CD4-positive, alpha-beta T cell treated with Interleukin-6 at 100 ng/mL for 8 hours (primary cell): ENCODE measurements around the gene PLSCR2.
"Not testable (repeated sequence)": the region's sequence is repeated elsewhere in the genome, so short reads cannot be mapped to it uniquely, and the experiment has no call there.

ENCODE experiments used
- DNase-seq: peaks from one replicate; pipeline ENCODE4 v3.0.0-alpha.2; 2020; ENCODE audit warnings: mixed read lengths, low spot score

The PLSCR2 gene

GRCh38 chr3:146485297-146485696 lies 15.9 kb upstream of the PLSCR2 start:
- no peak for DNase-seq

DNA sequence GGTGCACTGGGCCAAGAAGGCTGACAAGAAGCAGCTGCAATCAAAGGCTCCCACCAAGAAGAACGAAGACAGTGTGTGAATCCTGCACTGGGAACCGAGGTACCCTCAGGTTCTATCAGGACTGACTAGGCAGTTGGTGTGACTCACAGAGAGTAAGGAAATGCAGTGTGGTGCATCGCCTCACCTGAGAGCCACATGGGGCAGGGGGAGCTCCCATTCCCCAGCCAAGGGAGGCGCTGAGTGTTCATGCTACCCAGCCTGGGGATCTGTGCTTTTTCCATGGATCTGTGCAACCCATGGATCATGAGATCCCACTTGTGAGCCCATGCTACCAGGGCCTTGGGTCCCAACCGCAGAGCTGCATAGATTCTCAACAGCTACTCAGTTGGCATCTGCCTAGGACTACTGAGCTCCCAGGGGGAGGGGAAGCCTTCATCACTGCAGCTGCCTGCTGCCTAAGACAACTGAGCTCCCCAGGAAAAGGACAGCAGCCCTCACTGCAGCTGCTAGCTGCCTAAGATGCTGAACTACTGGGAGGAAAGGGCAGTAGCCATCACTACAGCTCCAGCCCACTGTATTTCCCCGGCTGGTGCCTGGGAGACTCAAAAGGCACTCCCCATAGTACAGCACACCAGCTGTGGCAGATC lies 6.9 kb upstream of the PLSCR2 start:
- DNase-seq: no peak

GRCh38 chr3:146474976-146475375 lies 5.6 kb upstream of the PLSCR2 start:
- not testable (repeated sequence) for DNase-seq

GRCh38 chr3:146473726-146474125 lies 4.4 kb upstream of the PLSCR2 start:
- no peak for DNase-seq

DNA sequence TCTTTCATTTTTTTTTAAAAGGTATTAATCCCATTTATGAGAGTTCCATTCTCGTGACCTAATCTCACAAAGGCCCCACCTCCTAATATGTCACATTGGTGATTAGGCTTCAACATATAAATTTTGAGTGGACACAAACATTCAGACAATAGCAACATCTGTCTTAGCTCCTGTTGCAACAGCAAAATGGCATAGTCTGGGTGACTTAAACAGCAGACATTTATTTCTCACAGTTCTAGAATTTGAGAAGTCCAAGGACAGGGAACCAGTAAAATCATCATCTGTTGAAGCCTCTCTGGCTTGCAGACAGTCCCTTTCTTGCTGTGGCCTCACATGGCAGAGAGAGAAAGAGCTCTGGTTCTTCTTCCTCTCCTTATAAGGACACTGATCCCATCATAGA lies 3.2 kb upstream of the PLSCR2 start:
- no peak for DNase-seq

GRCh38 chr3:146471012-146471411 lies 1.7 kb upstream of the PLSCR2 start:
- no peak for DNase-seq

- no peak for DNase-seq
These were observed 1.1 kb upstream of the PLSCR2 start for GRCh38 chr3:146470425-146470990.

GRCh38 chr3:146468671-146469149 lies 651 bp downstream of the PLSCR2 start:
- DNase-seq: no peak

DNA sequence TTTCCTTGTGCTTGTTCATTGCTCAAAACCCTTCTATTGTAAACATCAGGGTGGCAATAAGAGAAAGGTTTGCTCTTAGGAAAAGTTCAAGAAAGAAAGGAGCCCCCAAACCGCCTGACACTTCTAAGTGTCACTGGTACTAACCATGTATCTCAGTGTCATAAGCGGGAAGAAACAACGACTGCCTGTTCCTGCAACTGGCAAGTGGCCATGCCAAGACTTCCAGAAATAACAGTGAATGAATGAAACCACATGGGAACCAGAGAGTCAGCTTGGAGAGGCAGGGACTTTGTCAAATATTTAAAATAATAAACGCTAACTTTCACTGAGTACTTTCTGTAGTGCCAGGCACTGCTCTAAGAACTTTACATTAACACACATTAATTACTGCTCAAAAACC lies 1.1 kb downstream of the PLSCR2 start:
- DNase-seq: no peak

DNA sequence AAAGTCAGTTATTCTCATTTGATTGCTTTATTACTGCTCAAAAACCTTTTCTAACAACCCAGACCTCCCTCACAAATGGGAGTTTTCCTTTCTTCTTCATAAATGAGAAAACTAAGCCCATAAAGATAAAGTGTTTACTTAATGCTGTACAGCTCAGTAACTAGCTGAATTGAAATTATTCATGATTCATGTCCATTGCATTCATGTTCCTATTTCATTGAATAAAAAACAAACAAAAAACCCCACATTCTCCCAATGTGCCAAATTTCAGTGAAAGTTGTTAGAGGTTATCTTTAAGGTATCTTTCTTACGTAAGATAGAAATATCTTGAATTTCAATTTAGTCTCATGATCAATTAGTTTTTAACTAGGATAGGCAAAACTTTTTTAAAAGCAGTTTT lies 2.8 kb downstream of the PLSCR2 start:
- no peak for DNase-seq

DNA sequence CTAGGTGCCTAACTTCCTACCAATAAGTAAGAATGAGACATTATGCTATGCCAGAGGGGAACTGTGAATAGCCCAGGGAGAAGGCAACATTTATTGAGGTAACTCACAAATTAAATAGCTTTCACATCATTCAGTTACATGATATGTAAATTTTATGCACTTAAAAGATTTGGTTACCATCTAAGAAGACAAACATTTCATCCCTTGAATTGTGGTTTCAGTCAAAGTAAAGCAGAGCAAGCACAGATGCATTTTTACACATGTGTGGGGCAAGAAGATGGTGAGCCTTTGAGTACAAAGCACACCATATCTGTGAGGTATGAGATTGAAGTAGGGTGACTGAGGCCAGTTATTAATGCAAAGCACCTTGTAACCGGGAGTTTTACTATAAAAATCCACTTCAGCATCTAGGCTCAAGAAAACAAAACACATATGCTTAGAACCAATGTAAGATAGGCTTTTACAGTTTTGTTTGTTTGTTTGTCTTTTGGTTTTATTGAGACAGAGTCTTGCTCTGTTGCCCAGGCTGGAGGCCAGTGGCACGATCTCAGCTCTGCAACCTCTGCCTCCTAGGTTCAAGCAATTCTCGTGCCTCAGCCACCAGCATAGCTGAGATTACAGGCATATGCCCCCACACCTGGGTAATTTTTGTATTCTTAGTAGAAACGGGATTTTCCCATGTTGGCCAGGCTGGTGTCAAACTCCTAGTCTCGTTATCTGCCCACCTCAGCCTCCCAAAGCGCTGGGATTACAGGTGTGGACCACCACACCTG lies 3.5 kb downstream of the PLSCR2 start:
- no peak for DNase-seq

DNA sequence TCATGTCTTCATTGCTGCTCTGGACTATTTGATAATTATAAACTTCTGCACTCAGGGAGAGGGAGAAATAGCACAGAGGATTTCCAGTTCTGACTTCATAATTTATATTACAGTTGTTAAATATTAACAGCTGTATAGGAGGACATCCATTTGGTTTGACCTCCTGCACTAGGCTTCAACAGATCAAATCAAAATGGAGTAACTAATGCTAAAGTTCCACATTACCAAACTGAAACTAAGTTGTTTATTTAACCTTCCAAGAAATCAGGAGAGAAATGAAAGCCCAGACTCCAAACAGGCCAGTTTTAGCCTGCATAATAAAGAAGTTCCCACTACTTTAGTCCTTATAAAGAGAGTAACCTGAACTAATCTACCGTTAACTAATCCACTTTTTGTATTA lies 4.6 kb downstream of the PLSCR2 start:
- DNase-seq: no peak

DNA sequence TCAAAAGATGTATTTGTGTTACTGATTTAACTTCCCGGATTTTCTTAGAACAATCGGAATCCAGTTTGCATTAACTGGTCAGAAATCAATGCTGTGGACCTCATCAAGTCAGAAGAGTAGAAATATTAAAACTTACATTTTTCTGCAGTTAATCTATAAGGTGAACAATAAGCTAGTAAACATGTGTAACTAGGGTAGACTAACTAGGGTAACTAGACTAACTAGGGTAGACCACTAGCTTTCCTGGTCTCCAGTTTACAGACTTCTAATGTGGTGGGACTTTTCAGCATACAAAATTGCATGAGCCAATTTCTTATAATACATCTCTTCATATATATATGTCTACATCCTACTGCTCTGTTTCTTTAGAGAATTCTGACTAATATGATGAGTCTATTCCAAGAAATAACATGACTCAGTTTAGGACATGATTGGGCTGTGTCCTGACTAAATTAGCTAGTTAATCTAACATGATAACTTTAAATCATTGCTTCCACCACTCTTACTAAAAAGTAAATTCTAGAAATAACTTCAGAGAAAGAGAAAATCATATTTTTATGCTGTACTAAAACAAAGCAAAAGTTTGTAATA lies 5.3 kb downstream of the PLSCR2 start:
- DNase-seq: no peak

- DNase-seq: no peak
These were observed 14.6 kb downstream of the PLSCR2 start for GRCh38 chr3:146454796-146455195.

- DNase-seq: no peak
These were observed 19.7 kb downstream of the PLSCR2 start for GRCh38 chr3:146449613-146450012.

GRCh38 chr3:146449076-146449475 lies 20.3 kb downstream of the PLSCR2 start:
- no peak for DNase-seq

GRCh38 chr3:146446026-146446425 lies 23.3 kb downstream of the PLSCR2 start:
- no peak for DNase-seq

- DNase-seq: not testable (repeated sequence)
These were observed 29.1 kb downstream of the PLSCR2 start for GRCh38 chr3:146440310-146440709.

GRCh38 chr3:146432066-146432465 lies 37.3 kb downstream of the PLSCR2 start:
- DNase-seq: no peak

DNA sequence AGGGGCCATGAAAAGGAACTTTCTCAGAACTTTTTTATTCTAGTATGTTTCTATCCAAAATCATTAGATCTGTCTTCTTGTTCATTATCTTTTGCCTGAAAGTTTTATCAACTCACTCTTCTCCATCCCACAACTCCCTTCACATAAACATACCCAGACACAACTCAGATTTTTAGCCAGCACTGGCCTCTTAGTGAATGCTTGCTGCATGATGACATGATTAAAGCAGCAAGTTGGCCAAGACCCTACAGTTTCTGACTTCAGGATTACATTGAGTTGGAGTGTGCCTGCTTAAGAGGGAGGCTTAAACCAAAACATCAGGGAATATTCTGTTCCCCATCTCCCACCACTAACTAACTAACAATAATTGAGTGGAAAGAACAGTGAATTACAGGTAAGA lies 38.1 kb downstream of the PLSCR2 start:
- no peak for DNase-seq

DNA sequence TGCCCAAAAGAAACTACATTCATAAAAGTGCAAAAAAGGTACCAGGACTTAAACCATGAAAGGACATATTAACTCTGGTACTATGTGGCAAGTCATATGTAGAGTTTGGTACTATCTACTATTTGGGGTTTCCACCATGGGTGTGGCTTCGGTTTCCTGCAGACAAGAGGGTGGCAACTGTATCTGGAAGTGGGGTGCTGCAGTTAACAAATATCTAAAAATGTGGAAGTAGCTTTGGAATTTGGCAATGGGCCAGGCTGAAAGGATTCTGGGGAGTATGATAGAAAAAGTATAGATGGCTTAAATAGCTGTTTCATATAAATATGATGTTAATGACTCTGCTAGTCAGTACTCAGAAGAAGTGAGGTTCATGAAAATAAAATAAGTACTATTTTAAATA lies 44.0 kb downstream of the PLSCR2 start:
- DNase-seq: no peak

- DNase-seq: no peak
These were observed 47.3 kb downstream of the PLSCR2 start for GRCh38 chr3:146421819-146422759.
